ENCODE data around the gene HELZ.

DNA sequence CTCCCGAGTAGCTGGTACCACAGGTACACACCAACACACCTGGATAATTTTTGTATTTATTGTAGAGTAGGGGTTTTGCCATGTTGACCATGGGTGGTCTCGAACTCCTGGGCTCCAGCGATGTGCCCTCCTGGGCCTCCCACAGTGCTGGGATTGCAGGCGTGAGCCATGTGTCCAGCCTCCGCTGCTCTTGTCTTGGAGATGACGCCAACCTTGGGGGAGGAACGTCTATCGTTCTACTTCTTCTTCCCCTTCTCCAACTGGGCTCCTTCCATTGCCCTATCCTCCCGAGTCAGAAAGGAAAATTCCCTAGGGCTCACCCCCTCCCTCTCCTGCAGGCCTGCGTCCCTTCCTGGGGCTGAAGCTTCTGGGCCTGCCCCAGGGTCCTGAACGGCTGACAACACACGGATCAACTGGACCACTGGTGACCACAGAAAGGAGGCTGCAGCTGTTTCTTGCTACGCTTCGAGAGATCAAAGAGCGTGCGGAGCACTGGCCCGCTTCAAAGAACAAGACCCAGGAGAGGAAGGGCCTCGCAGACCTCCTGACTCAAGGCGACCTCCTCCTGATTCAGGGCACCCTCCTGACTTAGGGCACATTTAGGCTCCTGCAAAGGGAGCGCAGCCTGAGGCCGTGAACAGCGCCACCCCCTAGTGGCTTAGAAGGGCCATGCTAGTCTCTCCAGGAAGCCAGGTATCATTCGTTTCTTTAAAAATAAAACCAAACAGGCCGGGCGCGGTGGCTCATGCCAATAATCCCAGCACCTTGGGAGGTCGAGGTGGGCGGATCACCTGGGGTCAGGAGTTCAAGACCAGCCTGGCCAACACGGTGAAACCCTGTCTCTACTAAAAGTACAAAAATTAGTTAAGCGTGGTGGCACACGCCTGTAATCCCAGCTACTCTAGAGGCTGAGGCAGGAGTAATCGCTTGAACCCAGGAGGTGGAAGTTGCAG lies 48.5 kb upstream of the HELZ start:
- TF ChIP-seq, protein P1, sequence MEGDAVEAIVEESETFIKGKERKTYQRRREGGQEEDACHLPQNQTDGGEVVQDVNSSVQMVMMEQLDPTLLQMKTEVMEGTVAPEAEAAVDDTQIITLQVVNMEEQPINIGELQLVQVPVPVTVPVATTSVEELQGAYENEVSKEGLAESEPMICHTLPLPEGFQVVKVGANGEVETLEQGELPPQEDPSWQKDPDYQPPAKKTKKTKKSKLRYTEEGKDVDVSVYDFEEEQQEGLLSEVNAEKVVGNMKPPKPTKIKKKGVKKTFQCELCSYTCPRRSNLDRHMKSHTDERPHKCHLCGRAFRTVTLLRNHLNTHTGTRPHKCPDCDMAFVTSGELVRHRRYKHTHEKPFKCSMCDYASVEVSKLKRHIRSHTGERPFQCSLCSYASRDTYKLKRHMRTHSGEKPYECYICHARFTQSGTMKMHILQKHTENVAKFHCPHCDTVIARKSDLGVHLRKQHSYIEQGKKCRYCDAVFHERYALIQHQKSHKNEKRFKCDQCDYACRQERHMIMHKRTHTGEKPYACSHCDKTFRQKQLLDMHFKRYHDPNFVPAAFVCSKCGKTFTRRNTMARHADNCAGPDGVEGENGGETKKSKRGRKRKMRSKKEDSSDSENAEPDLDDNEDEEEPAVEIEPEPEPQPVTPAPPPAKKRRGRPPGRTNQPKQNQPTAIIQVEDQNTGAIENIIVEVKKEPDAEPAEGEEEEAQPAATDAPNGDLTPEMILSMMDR (IDR thresholded peaks at IDR 0.05 in 2 of 3, conservative IDR thresholded peaks at IDR 0.05 in 1 of 3; ENCODE audit: borderline replicate concordance in 1 of 3, insufficient read depth in 1 of 3, low read depth in 2 of 3, low read length in 2 of 3), result peak; percentile 89 to 98 (median 91)
- TF ChIP-seq ZNF274 (IDR thresholded peaks at IDR 0.05; ENCODE audit: low read depth, low read length) (no peak), EZH2 (IDR thresholded peaks at IDR 0.05) (no peak), RAD21 (IDR thresholded peaks at IDR 0.05; ENCODE audit: low read depth) (peak; percentile 91), YY1 (IDR thresholded peaks at IDR 0.05; ENCODE audit: extremely low read depth, insufficient replicate concordance, low read depth, low read length) (peak; percentile 59), JUND (IDR thresholded peaks at IDR 0.05) (no peak), POLR2AphosphoS5 (IDR thresholded peaks at IDR 0.05; ENCODE audit: low read depth, low read length) (no peak), ZFX (IDR thresholded peaks at IDR 0.05) (no peak), CBX3 (IDR thresholded peaks at IDR 0.05; ENCODE audit: low read depth) (no peak)
- TF ChIP-seq, protein P2, sequence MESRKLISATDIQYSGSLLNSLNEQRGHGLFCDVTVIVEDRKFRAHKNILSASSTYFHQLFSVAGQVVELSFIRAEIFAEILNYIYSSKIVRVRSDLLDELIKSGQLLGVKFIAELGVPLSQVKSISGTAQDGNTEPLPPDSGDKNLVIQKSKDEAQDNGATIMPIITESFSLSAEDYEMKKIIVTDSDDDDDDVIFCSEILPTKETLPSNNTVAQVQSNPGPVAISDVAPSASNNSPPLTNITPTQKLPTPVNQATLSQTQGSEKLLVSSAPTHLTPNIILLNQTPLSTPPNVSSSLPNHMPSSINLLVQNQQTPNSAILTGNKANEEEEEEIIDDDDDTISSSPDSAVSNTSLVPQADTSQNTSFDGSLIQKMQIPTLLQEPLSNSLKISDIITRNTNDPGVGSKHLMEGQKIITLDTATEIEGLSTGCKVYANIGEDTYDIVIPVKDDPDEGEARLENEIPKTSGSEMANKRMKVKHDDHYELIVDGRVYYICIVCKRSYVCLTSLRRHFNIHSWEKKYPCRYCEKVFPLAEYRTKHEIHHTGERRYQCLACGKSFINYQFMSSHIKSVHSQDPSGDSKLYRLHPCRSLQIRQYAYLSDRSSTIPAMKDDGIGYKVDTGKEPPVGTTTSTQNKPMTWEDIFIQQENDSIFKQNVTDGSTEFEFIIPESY (IDR thresholded peaks at IDR 0.05; ENCODE audit: extremely low read depth, insufficient replicate concordance, low read length), result no peak
- TF ChIP-seq, protein P3, sequence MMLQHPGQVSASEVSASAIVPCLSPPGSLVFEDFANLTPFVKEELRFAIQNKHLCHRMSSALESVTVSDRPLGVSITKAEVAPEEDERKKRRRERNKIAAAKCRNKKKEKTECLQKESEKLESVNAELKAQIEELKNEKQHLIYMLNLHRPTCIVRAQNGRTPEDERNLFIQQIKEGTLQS (IDR thresholded peaks at IDR 0.05), result no peak
- TF ChIP-seq, protein P4, sequence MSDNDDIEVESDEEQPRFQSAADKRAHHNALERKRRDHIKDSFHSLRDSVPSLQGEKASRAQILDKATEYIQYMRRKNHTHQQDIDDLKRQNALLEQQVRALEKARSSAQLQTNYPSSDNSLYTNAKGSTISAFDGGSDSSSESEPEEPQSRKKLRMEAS (IDR thresholded peaks at IDR 0.05), result no peak
